HepG2 (cell line): ENCODE results near the gene TMEM14A. TPM values are rescaled to one million over a fixed set of nuclear protein-coding genes. Genes with fewer than 3 reads are reported as not detected.
A peak's percentile ranks its signal among the peaks of the same experiment; 100 is the strongest.

Source experiments
- AGO2 ChIP-seq: fragments of 200-400 bp; formaldehyde crosslinking; optimal IDR thresholded peaks from 2 replicates; pipeline ENCODE3; 2017; ENCODE audit warnings: mild to moderate bottlenecking, low read depth, low read length, moderate library complexity
- CBX1 ChIP-seq: IDR thresholded peaks from one replicate; pipeline ENCODE4 v1.6.1; 2016; ENCODE audit warnings: antibody characterized with exemption, low read depth
- HOXD1 ChIP-seq: sonication (generic); formaldehyde crosslinking; IDR thresholded peaks from 2 replicates; pipeline ENCODE4 v1.5.0; 2020; ENCODE audit warnings: missing genetic modification reagents
- JUN ChIP-seq: sonication (generic); formaldehyde crosslinking; IDR thresholded peaks from 2 replicates; pipeline ENCODE4 v1.4.0; 2020; ENCODE audit warnings: mild to moderate bottlenecking, missing genetic modification reagents
- KLF12 ChIP-seq: sonication (generic); formaldehyde crosslinking; IDR thresholded peaks from 2 replicates; pipeline ENCODE4 v1.4.0; 2020; ENCODE audit warnings: missing genetic modification reagents, borderline replicate concordance
- NFE2L1 ChIP-seq: sonication (generic); formaldehyde crosslinking; IDR thresholded peaks from 2 replicates; pipeline ENCODE4 v1.4.0; 2020; ENCODE audit warnings: missing genetic modification reagents, mild to moderate bottlenecking, borderline replicate concordance
- NFIC ChIP-seq: IDR thresholded peaks from 2 replicates; pipeline ENCODE4 v1.6.1; 2012; ENCODE audit warnings: mild to moderate bottlenecking, low read length, inconsistent platforms
- NFYB ChIP-seq: sonication (generic); formaldehyde crosslinking; IDR thresholded peaks from 2 replicates; pipeline ENCODE4 v1.4.0; 2020; ENCODE audit warnings: missing genetic modification reagents
- NFYC ChIP-seq: IDR thresholded peaks from 2 replicates; pipeline ENCODE4 v1.6.1; 2016; ENCODE audit warnings: missing genetic modification reagents, missing compliant biosample characterization
- NR1H2 ChIP-seq: sonication (generic); formaldehyde crosslinking; IDR thresholded peaks from 2 replicates; pipeline ENCODE4 v1.8.1; 2022; ENCODE audit warnings: low read depth, missing genetic modification reagents, borderline replicate concordance
- POGZ ChIP-seq: sonication (generic); formaldehyde crosslinking; IDR thresholded peaks from 2 replicates; pipeline ENCODE4 v1.4.0; 2020; ENCODE audit warnings: mild to moderate bottlenecking, missing genetic modification reagents
- SNAPC2 ChIP-seq: sonication (generic); formaldehyde crosslinking; IDR thresholded peaks from 2 replicates; pipeline ENCODE4 v1.8.1; 2022; ENCODE audit warnings: mild to moderate bottlenecking, missing genetic modification reagents
- TBX2 ChIP-seq: sonication (generic); formaldehyde crosslinking; IDR thresholded peaks from 2 replicates; pipeline ENCODE4 v1.5.0; 2020; ENCODE audit warnings: missing genetic modification reagents, mild to moderate bottlenecking, borderline replicate concordance
- THAP11 ChIP-seq: IDR thresholded peaks from 2 replicates; pipeline ENCODE4 v1.6.1; 2016; ENCODE audit warnings: missing biosample characterization, missing genetic modification reagents
- ZFY ChIP-seq: sonication (generic); formaldehyde crosslinking; IDR thresholded peaks from 2 replicates; pipeline ENCODE4 v1.4.0; 2020; ENCODE audit warnings: missing genetic modification reagents
- ZNF24 ChIP-seq: fragments of 450-650 bp; IDR thresholded peaks from 2 replicates; pipeline ENCODE4 v1.6.1; 2017; ENCODE audit warnings: antibody characterized with exemption, mild to moderate bottlenecking
- ZNF354B ChIP-seq: sonication (generic); formaldehyde crosslinking; IDR thresholded peaks from 2 replicates; pipeline ENCODE4 v1.8.0; 2022; ENCODE audit warnings: mild to moderate bottlenecking, missing genetic modification reagents
- ZNF430 ChIP-seq: sonication (generic); formaldehyde crosslinking; IDR thresholded peaks from 2 replicates; pipeline ENCODE4 v1.9.0; 2021; ENCODE audit warnings: mild to moderate bottlenecking, missing genetic modification reagents
- ZNF432 ChIP-seq: sonication (generic); formaldehyde crosslinking; IDR thresholded peaks from 2 replicates; pipeline ENCODE4 v1.5.0; 2020; ENCODE audit warnings: missing genetic modification reagents, mild to moderate bottlenecking, borderline replicate concordance
- ZNF496 ChIP-seq: sonication (generic); formaldehyde crosslinking; IDR thresholded peaks from 2 replicates; pipeline ENCODE4 v1.8.1; 2023; ENCODE audit warnings: mild to moderate bottlenecking, moderate library complexity, missing genetic modification reagents; ENCODE audit not compliant: insufficient replicate concordance
- ZNF547 ChIP-seq: sonication (generic); formaldehyde crosslinking; IDR thresholded peaks from 2 replicates; pipeline ENCODE4 v1.5.1; 2020; ENCODE audit warnings: mild to moderate bottlenecking, missing genetic modification reagents
- ZNF577 ChIP-seq: sonication (generic); formaldehyde crosslinking; IDR thresholded peaks from 2 replicates; pipeline ENCODE4 v1.4.0; 2020; ENCODE audit warnings: mild to moderate bottlenecking, low read depth, missing genetic modification reagents, borderline replicate concordance
- ZNF616 ChIP-seq: sonication (generic); formaldehyde crosslinking; IDR thresholded peaks from 2 replicates; pipeline ENCODE4 v1.5.0; 2020; ENCODE audit warnings: low read depth, mild to moderate bottlenecking, missing genetic modification reagents
- polyA plus RNA-seq, 8 experiments: library from polyadenylated mRNA; depleted of rRNA in 3 of 8; stranded (reverse) in 7 of 8; unstranded in 1 of 8; fragments of >200 nt; fragmentation: Illumina TruSeq in 4 of 8; extraction: Trizol in 4 of 8; gene quantifications; 2 replicates each; pipeline versions ENCODE4 v1.2.1 to v1.2.3, GENCODE V29; 2011 to 2016; ENCODE audit warnings: low read depth in 4 of 8, missing spikeins in 1 of 8, mixed read lengths in 1 of 8; ENCODE audit not compliant: insufficient read depth in 1 of 8
- total RNA-seq, 5 experiments: library from RNA; depleted of rRNA; stranded (reverse); fragments of >200 nt; fragmentation: Illumina TruSeq; extraction: Trizol; gene quantifications; 2 replicates each; pipeline ENCODE4 v1.2.3, GENCODE V29; 2016; ENCODE audit warnings: low read depth in 1 of 5
- TF ChIP-seq, protein P1 (sequence below): IDR thresholded peaks from 2 replicates; pipeline ENCODE4 v1.6.1; 2018; ENCODE audit warnings: missing genetic modification reagents, mild to moderate bottlenecking, missing compliant biosample characterization
- TF ChIP-seq, protein P2 (sequence below): sonication (generic); formaldehyde crosslinking; IDR thresholded peaks from 2 replicates; pipeline ENCODE4 v1.8.1; 2023; ENCODE audit warnings: mild to moderate bottlenecking, missing genetic modification reagents, borderline replicate concordance
- TF ChIP-seq, protein P3 (sequence below): sonication (generic); formaldehyde crosslinking; IDR thresholded peaks from 2 replicates; pipeline ENCODE4 v1.5.0; 2020; ENCODE audit warnings: missing genetic modification reagents
- TF ChIP-seq, protein P4 (sequence below): sonication (generic); formaldehyde crosslinking; IDR thresholded peaks from 2 replicates; pipeline ENCODE4 v1.5.1; 2020; ENCODE audit warnings: missing genetic modification reagents, mild to moderate bottlenecking, borderline replicate concordance
- TF ChIP-seq, protein P5 (sequence below): sonication (generic); formaldehyde crosslinking; IDR thresholded peaks from 2 replicates; pipeline ENCODE4 v1.5.0; 2020; ENCODE audit warnings: missing genetic modification reagents, mild to moderate bottlenecking, borderline replicate concordance

TMEM14A gene
- total and polyA plus RNA-seq, 2 of the 13 experiments (the other 11 are each of a cell fraction or from before 2014, with no cell fraction given), result 24.6 to 73.7 TPM

DNA sequence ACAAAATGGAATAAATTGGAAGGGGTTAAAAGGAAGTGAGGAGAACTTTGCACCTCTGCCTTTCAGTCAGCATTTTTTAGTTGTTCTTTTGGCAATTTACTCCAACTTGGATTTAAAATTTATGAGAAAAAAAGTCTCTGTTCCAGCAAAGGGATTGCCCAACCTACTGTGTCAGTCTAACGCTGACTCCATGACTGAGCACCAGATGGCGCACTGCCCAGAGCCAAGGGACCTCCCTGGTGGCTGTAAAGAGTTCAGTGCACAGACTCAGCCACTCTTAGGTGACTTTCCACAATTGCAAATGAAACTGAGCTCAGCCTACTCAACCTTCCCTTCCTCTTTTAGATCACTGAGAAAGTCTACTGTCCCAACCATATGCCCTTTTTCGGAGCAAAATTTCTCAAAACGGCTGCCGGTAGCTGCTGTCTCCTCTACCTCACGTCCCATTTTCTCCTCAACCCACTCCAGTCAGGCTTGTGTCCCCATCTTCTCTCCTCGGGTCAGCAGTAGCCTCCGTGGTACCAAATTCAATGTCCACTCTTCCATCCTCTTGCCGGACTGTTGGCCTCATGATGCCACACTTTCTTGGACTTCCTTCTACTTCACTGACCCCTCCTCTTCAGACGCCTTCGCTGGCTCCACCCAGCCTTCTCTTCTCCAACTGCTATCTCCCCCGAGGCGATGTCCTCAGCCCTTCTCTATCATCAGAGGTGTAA, 53.7 kb downstream of the TMEM14A start (continued):
- TF ChIP-seq, protein P1, sequence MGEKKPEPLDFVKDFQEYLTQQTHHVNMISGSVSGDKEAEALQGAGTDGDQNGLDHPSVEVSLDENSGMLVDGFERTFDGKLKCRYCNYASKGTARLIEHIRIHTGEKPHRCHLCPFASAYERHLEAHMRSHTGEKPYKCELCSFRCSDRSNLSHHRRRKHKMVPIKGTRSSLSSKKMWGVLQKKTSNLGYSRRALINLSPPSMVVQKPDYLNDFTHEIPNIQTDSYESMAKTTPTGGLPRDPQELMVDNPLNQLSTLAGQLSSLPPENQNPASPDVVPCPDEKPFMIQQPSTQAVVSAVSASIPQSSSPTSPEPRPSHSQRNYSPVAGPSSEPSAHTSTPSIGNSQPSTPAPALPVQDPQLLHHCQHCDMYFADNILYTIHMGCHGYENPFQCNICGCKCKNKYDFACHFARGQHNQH (CRISPR knock-in tag), result peak; percentile 72
- TF ChIP-seq, protein P2, sequence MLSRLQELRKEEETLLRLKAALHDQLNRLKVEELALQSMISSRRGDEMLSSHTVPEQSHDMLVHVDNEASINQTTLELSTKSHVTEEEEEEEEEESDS (CRISPR knock-in tag), result no peak
- no peak for TF ChIP-seq CBX1
- no peak for TF ChIP-seq NR1H2 (CRISPR knock-in tag)
- no peak for TF ChIP-seq ZNF577 (CRISPR knock-in tag)
- TF ChIP-seq NFYC (CRISPR knock-in tag), result no peak
- 0 out of 2 replicates have a peak, but pooled peaks have one; percentile 29 for TF ChIP-seq THAP11 (CRISPR knock-in tag)
- TF ChIP-seq ZNF616 (CRISPR knock-in tag), result no peak
- TF ChIP-seq, protein P3, sequence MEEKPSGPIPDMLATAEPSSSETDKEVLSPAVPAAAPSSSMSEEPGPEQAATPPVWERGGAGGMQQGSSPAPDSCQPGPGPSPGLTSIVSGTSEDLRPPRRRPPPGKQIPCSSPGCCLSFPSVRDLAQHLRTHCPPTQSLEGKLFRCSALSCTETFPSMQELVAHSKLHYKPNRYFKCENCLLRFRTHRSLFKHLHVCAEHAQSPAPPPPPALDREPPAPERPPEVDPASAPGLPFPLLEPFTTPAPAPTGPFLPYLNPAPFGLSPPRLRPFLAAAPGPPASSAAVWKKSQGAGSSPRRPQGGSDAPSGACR (CRISPR knock-in tag), result no peak
- TF ChIP-seq AGO2, result no peak
- no peak for TF ChIP-seq NFIC
- no peak for TF ChIP-seq HOXD1 (CRISPR knock-in tag)
- TF ChIP-seq, protein P4, sequence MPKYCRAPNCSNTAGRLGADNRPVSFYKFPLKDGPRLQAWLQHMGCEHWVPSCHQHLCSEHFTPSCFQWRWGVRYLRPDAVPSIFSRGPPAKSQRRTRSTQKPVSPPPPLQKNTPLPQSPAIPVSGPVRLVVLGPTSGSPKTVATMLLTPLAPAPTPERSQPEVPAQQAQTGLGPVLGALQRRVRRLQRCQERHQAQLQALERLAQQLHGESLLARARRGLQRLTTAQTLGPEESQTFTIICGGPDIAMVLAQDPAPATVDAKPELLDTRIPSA (CRISPR knock-in tag), result no peak
- no peak for TF ChIP-seq NFYB (CRISPR knock-in tag)
- peak; percentile 60; the same call in 1 of the 2 replicates for TF ChIP-seq ZNF24
- TF ChIP-seq ZNF354B (CRISPR knock-in tag), result no peak
- TF ChIP-seq ZNF547 (CRISPR knock-in tag), result no peak
- no peak for TF ChIP-seq SNAPC2 (CRISPR knock-in tag)
- TF ChIP-seq TBX2, result no peak
- peak; percentile 60; the same call in 1 of the 2 replicates for TF ChIP-seq POGZ (CRISPR knock-in tag)
- peak; percentile 5; the same call in 1 of the 2 replicates for TF ChIP-seq JUN (CRISPR knock-in tag)
- TF ChIP-seq ZFY (CRISPR knock-in tag), result peak; percentile 45; the same call in 1 of the 2 replicates
- no peak for TF ChIP-seq ZNF430 (CRISPR knock-in tag)
- TF ChIP-seq ZNF496 (CRISPR knock-in tag), result no peak
- TF ChIP-seq ZNF432 (CRISPR knock-in tag), result no peak
- TF ChIP-seq KLF12 (CRISPR knock-in tag), result no peak
- no peak for TF ChIP-seq NFE2L1
- TF ChIP-seq, protein P5, sequence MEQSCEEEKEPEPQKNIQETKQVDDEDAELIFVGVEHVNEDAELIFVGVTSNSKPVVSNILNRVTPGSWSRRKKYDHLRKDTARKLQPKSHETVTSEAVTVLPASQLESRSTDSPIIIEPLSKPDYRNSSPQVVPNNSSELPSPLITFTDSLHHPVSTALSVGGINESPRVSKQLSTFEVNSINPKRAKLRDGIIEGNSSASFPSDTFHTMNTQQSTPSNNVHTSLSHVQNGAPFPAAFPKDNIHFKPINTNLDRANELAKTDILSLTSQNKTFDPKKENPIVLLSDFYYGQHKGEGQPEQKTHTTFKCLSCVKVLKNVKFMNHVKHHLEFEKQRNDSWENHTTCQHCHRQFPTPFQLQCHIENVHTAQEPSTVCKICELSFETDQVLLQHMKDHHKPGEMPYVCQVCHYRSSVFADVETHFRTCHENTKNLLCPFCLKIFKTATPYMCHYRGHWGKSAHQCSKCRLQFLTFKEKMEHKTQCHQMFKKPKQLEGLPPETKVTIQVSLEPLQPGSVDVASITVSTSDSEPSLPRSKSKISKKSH (CRISPR knock-in tag), result no peak
